Calu3 (cell line): ENCODE results near the gene MCTP2. TPM values are rescaled to one million over a fixed set of nuclear protein-coding genes. Genes with fewer than 3 reads are reported as not detected.

Source experiments
- BruUV-seq: library from RNA; stranded (reverse); fragments of 400-500 nt; replicated peaks from 2 replicates; lab custom pipeline; 2021; lab: Mats Ljungman, UMichigan
- CTCF ChIA-PET: fragments of 300-600 bp; sonication (Branson Sonifier 250); formaldehyde crosslinking; loops from one replicate; lab custom pipeline; 2022; ENCODE audit warnings: antibody characterized with exemption; lab: Charles Lee
- DNase-seq: peaks from one replicate; pipeline ENCODE4 v3.0.0; 2022
- H3K27ac Mint-ChIP-seq: one replicate; pipeline ENCODE4 v1.8.0; 2022; ENCODE audit warnings: mixed read lengths; ENCODE audit not compliant: unreplicated experiment
- H3K27me3 Mint-ChIP-seq: one replicate; pipeline ENCODE4 v1.8.0; 2022; ENCODE audit warnings: mixed read lengths; ENCODE audit not compliant: unreplicated experiment
- H3K36me3 Mint-ChIP-seq: one replicate; pipeline ENCODE4 v1.8.0; 2022; ENCODE audit warnings: mild to moderate bottlenecking, moderate library complexity, mixed read lengths; ENCODE audit not compliant: insufficient read depth, unreplicated experiment
- H3K4me1 Mint-ChIP-seq: one replicate; pipeline ENCODE4 v1.8.0; 2022; ENCODE audit warnings: mild to moderate bottlenecking, low read depth, mixed read lengths; ENCODE audit not compliant: unreplicated experiment
- H3K4me3 Mint-ChIP-seq: one replicate; pipeline ENCODE4 v1.8.0; 2022; ENCODE audit warnings: mild to moderate bottlenecking, low read depth, moderate library complexity, mixed read lengths; ENCODE audit not compliant: unreplicated experiment
- H3K9me3 Mint-ChIP-seq: one replicate; pipeline ENCODE4 v1.8.0; 2022; ENCODE audit warnings: low read depth, mixed read lengths; ENCODE audit not compliant: unreplicated experiment
- CTCF ChIP-seq: fragments of 200-600 bp; IDR thresholded peaks from one replicate; pipeline ENCODE4 v1.8.0; 2022; ENCODE audit warnings: antibody characterized with exemption; ENCODE audit not compliant: unreplicated experiment
- intact Hi-C: fragments of 100-400 bp; cut with micrococcal nuclease; formaldehyde crosslinking; loops from one replicate; pipeline ENCODE4 v1.10.0; 2022; ENCODE audit not compliant: unreplicated experiment
- total RNA-seq: library from RNA; stranded (reverse); gene quantifications from 2 replicates; pipeline ENCODE4 v1.2.3, GENCODE V29; 2022

The MCTP2 gene
- total RNA-seq, 1 experiment from 2014 or later = 30.1 TPM

DNA sequence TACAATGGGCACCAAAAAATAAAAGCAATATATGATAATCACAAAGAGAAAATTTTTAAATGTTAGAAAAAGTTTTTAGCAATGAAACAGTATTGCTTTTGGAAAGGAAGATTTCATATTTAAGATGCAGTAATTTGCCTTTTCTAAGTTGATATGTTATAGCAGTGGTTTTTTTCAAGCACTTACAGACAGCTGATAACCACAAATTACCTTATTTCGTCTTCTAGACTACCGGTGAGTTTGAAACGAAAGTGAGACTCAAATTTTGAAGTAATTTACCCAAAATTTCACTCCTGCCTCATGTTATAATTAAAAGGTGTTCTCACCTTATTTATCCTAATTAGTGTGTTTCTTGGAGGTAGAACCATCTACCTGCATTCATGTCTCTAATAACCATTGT is 207.8 kb downstream of the MCTP2 start:
- no peaks in the 10 kb centered on the region for H3K27me3 Mint-ChIP-seq
- H3K27ac Mint-ChIP-seq = no peak overlapping the region
- no peak overlapping the region for H3K4me3 Mint-ChIP-seq
- intact Hi-C loops = no loop called here
- no peaks in the 10 kb centered on the region for H3K9me3 Mint-ChIP-seq
- CTCF ChIA-PET = no interaction called here
- no peaks in the 10 kb centered on the region for H3K4me1 Mint-ChIP-seq
- TF ChIP-seq CTCF = no peak
- no peaks in the 10 kb centered on the region for H3K36me3 Mint-ChIP-seq
- DNase-seq = no peak
- no TSS peak for BruUV-seq

GRCh38 chr15:94441760-94442159 is 210.4 kb downstream of the MCTP2 start:
- Mint-ChIP-seq H3K4me1 (no peaks in the 10 kb centered on the region), H3K36me3 (no peaks in the 10 kb centered on the region), H3K27me3 (no peaks in the 10 kb centered on the region), H3K9me3 (no peaks in the 10 kb centered on the region), H3K4me3 (no peak overlapping the region), H3K27ac (no peak overlapping the region)
- DNase-seq = no peak
- intact Hi-C loops = no loop called here
- no TSS peak for BruUV-seq
- no peak for TF ChIP-seq CTCF
- CTCF ChIA-PET = no interaction called here

DNA sequence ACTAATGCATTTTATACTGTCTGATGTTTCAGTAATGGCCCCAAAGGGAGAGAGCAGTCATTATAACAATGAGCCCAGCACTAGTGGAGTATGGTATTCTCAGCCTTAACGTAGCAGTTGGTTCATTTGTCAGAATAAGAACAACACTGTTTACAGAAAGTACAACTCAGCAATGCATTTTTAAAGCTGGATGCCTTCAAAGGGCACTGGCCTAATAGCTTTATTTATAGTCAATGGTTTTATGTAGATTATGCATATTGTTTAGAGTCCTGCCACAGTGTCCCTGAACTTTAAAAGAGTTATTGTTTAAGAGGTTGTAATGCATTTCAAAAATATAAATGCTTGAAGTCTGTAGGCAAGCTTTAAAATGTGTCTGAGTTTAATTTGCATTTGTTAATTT is 211.1 kb downstream of the MCTP2 start:
- intact Hi-C loops = no loop called here
- no peak for DNase-seq
- H3K36me3 Mint-ChIP-seq = no peaks in the 10 kb centered on the region
- no peak overlapping the region for H3K27ac Mint-ChIP-seq
- no peaks in the 10 kb centered on the region for H3K4me1 Mint-ChIP-seq
- CTCF ChIA-PET = no interaction called here
- BruUV-seq = no TSS peak
- no peak for TF ChIP-seq CTCF
- no peaks in the 10 kb centered on the region for H3K27me3 Mint-ChIP-seq
- H3K9me3 Mint-ChIP-seq = no peaks in the 10 kb centered on the region
- no peak overlapping the region for H3K4me3 Mint-ChIP-seq

GRCh38 chr15:94443186-94443585 is 211.8 kb downstream of the MCTP2 start:
- no peak overlapping the region for H3K4me3 Mint-ChIP-seq
- H3K9me3 Mint-ChIP-seq = no peaks in the 10 kb centered on the region
- H3K4me1 Mint-ChIP-seq = no peaks in the 10 kb centered on the region
- BruUV-seq = no TSS peak
- no peaks in the 10 kb centered on the region for H3K27me3 Mint-ChIP-seq
- TF ChIP-seq CTCF = no peak
- intact Hi-C loops = no loop called here
- H3K36me3 Mint-ChIP-seq = no peaks in the 10 kb centered on the region
- DNase-seq = no peak
- CTCF ChIA-PET = interaction anchor here (0.6 to 0.7 kb wide), 3 partner anchors 105 to 1061 kb away, joined by 3 to 4 read pairs (median 3); no protein-coding TSS in a partner anchor
- no peak overlapping the region for H3K27ac Mint-ChIP-seq
